Psoas muscle (tissue), 8 donors: ENCODE results near the gene KDM2A. TPM values are rescaled to one million over a fixed set of nuclear protein-coding genes. Genes with fewer than 3 reads are reported as not detected.

Experiments
- ATAC-seq, 4 donors: fragments of 200-7000 bp; cut with Tn5 transposase; one replicate each; pipeline ENCODE4 v1.9.1; 2020; ENCODE audit warnings: moderate library complexity in 3 of 4, mild to moderate bottlenecking in 2 of 4
- DNase-seq, 2 donors: peaks; one replicate each; pipeline ENCODE4 v3.0.0-alpha.2; 2020
- H3K27ac ChIP-seq: fragments of 200-600 bp; one replicate; pipeline ENCODE4 v1.8.0; 2022
- H3K27me3 ChIP-seq, 3 donors: fragments of 200-600 bp in 1 of 3; one replicate each; pipeline versions ENCODE4 v1.6.1 to v1.8.0; 2013 to 2022; ENCODE audit warnings: low read length in 2 of 3, mild to moderate bottlenecking in 2 of 3, moderate library complexity in 1 of 3; ENCODE audit not compliant: insufficient read depth in 3 of 3
- H3K36me3 ChIP-seq, 2 donors: fragments of 200-600 bp in 1 of 2; one replicate each; pipeline versions ENCODE4 v1.6.1 to v1.8.0; 2013 to 2022; ENCODE audit warnings: low read depth in 1 of 2, mild to moderate bottlenecking in 1 of 2, moderate library complexity in 1 of 2; ENCODE audit not compliant: insufficient read depth in 1 of 2
- H3K4me1 ChIP-seq: fragments of 200-600 bp; one replicate; pipeline ENCODE4 v1.8.0; 2022
- H3K4me3 ChIP-seq: fragments of 200-600 bp; one replicate; pipeline ENCODE4 v1.8.0; 2022; ENCODE audit warnings: mild to moderate bottlenecking
- H3K9me3 ChIP-seq: fragments of 200-600 bp; one replicate; pipeline ENCODE4 v1.8.0; 2022
- CTCF ChIP-seq: fragments of 200-600 bp; IDR thresholded peaks from one replicate; pipeline ENCODE4 v1.8.0; 2022; ENCODE audit warnings: antibody characterized with exemption
- WGBS, 3 donors: extraction: QIAGEN DNeasy Blood & Tissue Kit; methylation state at CpG; one replicate each; pipeline versions ENCODE4 v1.1.6 to v1.1.7; 2013; 5-methylcytosine and 5-hydroxymethylcytosine counted together
- intact Hi-C, 2 donors: fragments of 100-400 bp; cut with DNase I; formaldehyde crosslinking; loops; one replicate each; pipeline versions ENCODE4 v1.11.0 to v1.14.2; 2022
- polyA plus RNA-seq, 3 donors: library from polyadenylated mRNA; stranded (reverse); fragments of 200-250 nt; gene quantifications; one replicate each; pipeline ENCODE4 v1.2.3, GENCODE V29; 2013
- total RNA-seq, 4 donors: library from RNA; stranded (reverse); fragmentation: NEBNext Ultra II Directional in 2 of 4; extraction: Animal tissue kit (Norgen Biotek cat#: 25700) in 2 of 4; gene quantifications; one replicate each; pipeline versions ENCODE4 v1.2.1 to v1.2.4, GENCODE V29; 2021 to 2023
- donor health status: healthy with polysubstance abuse.
- donor health status: DM: no; HTN: no; CAD: no; lungs with moderate emphysema.
- donor health status: Bipolar disorder and iron deficiency.
- donor health status: healthy.
- donor health status: DM: yes; HTN: yes; CAD: no.
- donor health status: DM: no; HTN: no; CAD: no.
- donor health status: DM: no; HTN: no; CAD: no.
- donor health status: DM: yes; HTN: yes; CAD: no.

The KDM2A gene
- total and polyA plus RNA-seq, 7 donors, result 26.6 to 67.9 (median 52.4) TPM

GRCh38 chr11:67261640-67261945 lies 142.5 kb downstream of the KDM2A start:
- Histone ChIP-seq H3K4me1 (peaks cover 16% of the 10 kb centered on the region), H3K9me3 (no peaks in the 10 kb centered on the region), H3K27ac (no peak overlapping the region), H3K4me3 (peak overlapping the region; percentile 55), H3K27me3 (no peaks in the 10 kb centered on the region), H3K36me3 (peaks cover 2 to 15% of the 10 kb centered on the region in 2 donors)
- intact Hi-C loops, result loop anchor here (5.0 to 10.0 kb wide), 2 partner anchors 121 to 123 kb away; no protein-coding TSS in a partner anchor
- ATAC-seq, result no peak
- TF ChIP-seq CTCF, result no peak
- DNase-seq, result peak in 1 of 2 donors; percentile 55
- WGBS, 3 donors, result 10 to 12% (median 12%) methylated on average over 18 of the region's 18 CpGs

GRCh38 chr11:67261946-67262681 lies 143.1 kb downstream of the KDM2A start:
- no peak for DNase-seq
- Histone ChIP-seq H3K36me3 (peaks cover 0 to 10% of the 10 kb centered on the region in 2 donors), H3K4me3 (peak overlapping the region; percentile 55), H3K27me3 (no peaks in the 10 kb centered on the region), H3K27ac (no peak overlapping the region), H3K9me3 (no peaks in the 10 kb centered on the region), H3K4me1 (peaks cover 16% of the 10 kb centered on the region)
- WGBS, 3 donors, result 52 to 55% (median 53%) methylated on average over 18 of the region's 18 CpGs
- intact Hi-C loops, result loop anchor here (5.0 to 10.0 kb wide), 2 partner anchors 120 to 123 kb away; no protein-coding TSS in a partner anchor
- no peak for ATAC-seq
- no peak for TF ChIP-seq CTCF

- Histone ChIP-seq H3K9me3 (no peaks in the 10 kb centered on the region), H3K27ac (peak overlapping the region; percentile 19), H3K4me3 (no peak overlapping the region), H3K4me1 (peaks cover 24% of the 10 kb centered on the region), H3K27me3 (no peaks in the 10 kb centered on the region), H3K36me3 (peaks cover 0 to 5% of the 10 kb centered on the region in 2 donors)
- peak; percentile 68 to 82 (median 72) for ATAC-seq
- intact Hi-C loops, result loop anchor here (5.0 to 10.0 kb wide), 2 partner anchors 119 to 122 kb away; no protein-coding TSS in a partner anchor
- DNase-seq, result peak; percentile 81 to 90
- 39 to 47% (median 41%) methylated on average over 22 of the region's 22 CpGs for WGBS, 3 donors
- peak; percentile 79 for TF ChIP-seq CTCF
These were observed 143.9 kb downstream of the KDM2A start for GRCh38 chr11:67262731-67263675.

- H3K27me3 ChIP-seq, result no peaks in the 10 kb centered on the region
- 96 to 98% (median 98%) methylated on average over 5 of the region's 5 CpGs for WGBS, 3 donors
- H3K9me3 ChIP-seq, result no peaks in the 10 kb centered on the region
- intact Hi-C loops, result loop anchor here (5.0 to 10.0 kb wide), 2 partner anchors 118 to 121 kb away; no protein-coding TSS in a partner anchor
- no peak overlapping the region for H3K4me3 ChIP-seq
- DNase-seq (no peak), ATAC-seq (no peak)
- peaks cover 0 to 14% of the 10 kb centered on the region in 2 donors for H3K36me3 ChIP-seq
- TF ChIP-seq CTCF, result no peak
- no peak overlapping the region for H3K27ac ChIP-seq
- peaks cover 33% of the 10 kb centered on the region for H3K4me1 ChIP-seq
These were observed 145.2 kb downstream of the KDM2A start for GRCh38 chr11:67264260-67264659.
